ENCODE results near the gene CACNA1G.

CACNA1G gene

DNA sequence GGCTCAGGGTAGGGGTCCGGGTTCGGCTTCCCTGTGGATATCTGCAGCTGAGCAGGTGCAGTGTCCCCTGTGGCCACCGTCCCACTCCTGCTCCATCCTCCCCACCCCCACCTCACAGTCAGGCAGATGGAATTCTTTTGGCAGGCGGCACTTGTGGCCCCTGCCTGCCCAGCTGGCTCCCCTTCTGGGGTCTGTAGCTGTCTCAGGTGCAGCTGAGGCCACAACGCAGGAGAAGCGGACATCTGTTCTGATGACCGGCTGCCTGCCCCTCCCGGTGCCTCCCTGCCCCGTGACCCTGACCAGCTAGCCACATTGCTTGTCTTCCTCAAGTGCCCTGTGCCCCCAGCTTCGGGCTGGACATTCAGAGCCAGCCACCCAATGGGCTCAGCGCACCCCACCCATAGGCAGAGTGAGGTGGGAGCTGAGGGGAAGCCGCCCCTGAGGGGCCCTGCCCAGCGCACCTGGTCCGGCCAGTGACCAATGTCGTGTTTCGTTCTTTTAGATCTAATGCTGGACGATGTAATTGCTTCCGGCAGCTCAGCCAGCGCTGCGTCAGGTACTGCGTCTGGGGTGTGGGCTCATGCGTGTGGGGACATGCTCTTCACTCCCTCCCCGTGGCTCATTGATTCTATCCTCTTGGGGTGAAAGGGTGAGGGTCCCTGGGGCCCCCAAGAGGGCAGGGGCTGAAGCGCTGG is 49.0 kb downstream of the CACNA1G start:
- DNase-seq (ENCODE audit: low spot score): no peak

DNA sequence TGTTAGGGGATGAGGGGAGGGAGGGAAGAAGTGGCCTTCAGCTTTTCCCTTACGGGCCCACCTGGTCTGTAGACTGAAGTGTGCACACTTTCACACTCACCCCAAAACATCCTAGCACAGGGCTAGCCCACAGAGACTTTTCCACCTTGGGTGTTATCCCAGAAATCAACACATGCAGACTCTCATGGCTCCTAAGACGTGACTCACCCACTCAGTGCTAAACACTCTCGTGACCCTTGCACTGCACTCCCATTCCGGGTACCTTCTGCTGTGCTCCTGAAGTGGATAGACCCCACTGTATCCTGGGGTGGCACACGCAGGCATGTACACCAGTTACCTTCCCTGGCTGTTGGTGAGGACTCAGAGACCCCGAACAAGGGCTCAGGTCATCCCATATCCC is 51.1 kb downstream of the CACNA1G start:
- DNase-seq (ENCODE audit: low spot score) (no peak), ATAC-seq (ENCODE audit: low read depth) (no peak)
- Histone ChIP-seq H3K27ac (ENCODE audit: poor library complexity, severe bottlenecking) (no peak overlapping the region), H3K36me3 (ENCODE audit: low read depth) (no peaks in the 10 kb centered on the region), H3K27me3 (ENCODE audit: insufficient read depth, poor library complexity, severe bottlenecking) (no peaks in the 10 kb centered on the region), H3K4me3 (ENCODE audit: severe bottlenecking) (no peak overlapping the region), H3K9me3 (ENCODE audit: severe bottlenecking) (no peaks in the 10 kb centered on the region), H3K4me1 (ENCODE audit: insufficient read depth, poor library complexity, severe bottlenecking) (no peaks in the 10 kb centered on the region)
- TF ChIP-seq, protein P1, sequence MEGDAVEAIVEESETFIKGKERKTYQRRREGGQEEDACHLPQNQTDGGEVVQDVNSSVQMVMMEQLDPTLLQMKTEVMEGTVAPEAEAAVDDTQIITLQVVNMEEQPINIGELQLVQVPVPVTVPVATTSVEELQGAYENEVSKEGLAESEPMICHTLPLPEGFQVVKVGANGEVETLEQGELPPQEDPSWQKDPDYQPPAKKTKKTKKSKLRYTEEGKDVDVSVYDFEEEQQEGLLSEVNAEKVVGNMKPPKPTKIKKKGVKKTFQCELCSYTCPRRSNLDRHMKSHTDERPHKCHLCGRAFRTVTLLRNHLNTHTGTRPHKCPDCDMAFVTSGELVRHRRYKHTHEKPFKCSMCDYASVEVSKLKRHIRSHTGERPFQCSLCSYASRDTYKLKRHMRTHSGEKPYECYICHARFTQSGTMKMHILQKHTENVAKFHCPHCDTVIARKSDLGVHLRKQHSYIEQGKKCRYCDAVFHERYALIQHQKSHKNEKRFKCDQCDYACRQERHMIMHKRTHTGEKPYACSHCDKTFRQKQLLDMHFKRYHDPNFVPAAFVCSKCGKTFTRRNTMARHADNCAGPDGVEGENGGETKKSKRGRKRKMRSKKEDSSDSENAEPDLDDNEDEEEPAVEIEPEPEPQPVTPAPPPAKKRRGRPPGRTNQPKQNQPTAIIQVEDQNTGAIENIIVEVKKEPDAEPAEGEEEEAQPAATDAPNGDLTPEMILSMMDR (IDR thresholded peaks at IDR 0.05; ENCODE audit: poor library complexity, severe bottlenecking): no peak

More for the DNA sequence above, 49.0 kb downstream of the CACNA1G start:
- no peaks in the 10 kb centered on the region for H3K36me3 ChIP-seq (ENCODE audit: low read depth)
- H3K4me3 ChIP-seq (ENCODE audit: severe bottlenecking): no peak overlapping the region
- ATAC-seq (ENCODE audit: low read depth): no peak
- H3K9me3 ChIP-seq (ENCODE audit: severe bottlenecking): no peaks in the 10 kb centered on the region
- no peak overlapping the region for H3K27ac ChIP-seq (ENCODE audit: poor library complexity, severe bottlenecking)
- TF ChIP-seq, protein P1 (IDR thresholded peaks at IDR 0.05; ENCODE audit: poor library complexity, severe bottlenecking): no peak
- H3K27me3 ChIP-seq (ENCODE audit: insufficient read depth, poor library complexity, severe bottlenecking): no peaks in the 10 kb centered on the region
- no peaks in the 10 kb centered on the region for H3K4me1 ChIP-seq (ENCODE audit: insufficient read depth, poor library complexity, severe bottlenecking)

DNA sequence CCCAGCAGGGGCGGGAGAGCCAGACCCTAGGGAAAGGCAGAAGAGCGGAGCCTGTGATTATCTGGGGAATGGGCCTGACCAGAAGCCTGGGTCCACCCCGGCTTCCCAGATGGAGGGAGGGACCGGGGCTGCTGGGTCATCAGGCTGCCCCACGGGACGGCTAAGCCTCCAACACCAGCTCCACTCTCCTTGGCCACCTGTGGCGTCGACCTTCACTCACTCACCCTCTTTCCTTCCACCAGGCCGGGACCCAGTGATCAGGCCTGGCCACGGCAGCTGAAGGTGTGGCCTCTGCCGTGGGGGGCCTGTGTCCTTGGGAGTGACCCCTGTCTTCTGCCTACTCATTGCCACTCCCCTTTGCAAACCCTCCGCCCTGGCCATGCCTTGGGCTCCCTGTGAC is 51.8 kb downstream of the CACNA1G start:
- no peaks in the 10 kb centered on the region for H3K4me1 ChIP-seq (ENCODE audit: insufficient read depth, poor library complexity, severe bottlenecking)
- no peaks in the 10 kb centered on the region for H3K27me3 ChIP-seq (ENCODE audit: insufficient read depth, poor library complexity, severe bottlenecking)
- no peak overlapping the region for H3K27ac ChIP-seq (ENCODE audit: poor library complexity, severe bottlenecking)
- no peaks in the 10 kb centered on the region for H3K36me3 ChIP-seq (ENCODE audit: low read depth)
- ATAC-seq (ENCODE audit: low read depth) (no peak), DNase-seq (ENCODE audit: low spot score) (no peak)
- no peaks in the 10 kb centered on the region for H3K9me3 ChIP-seq (ENCODE audit: severe bottlenecking)
- TF ChIP-seq, protein P1 (IDR thresholded peaks at IDR 0.05; ENCODE audit: poor library complexity, severe bottlenecking): no peak
- H3K4me3 ChIP-seq (ENCODE audit: severe bottlenecking): no peak overlapping the region

DNA sequence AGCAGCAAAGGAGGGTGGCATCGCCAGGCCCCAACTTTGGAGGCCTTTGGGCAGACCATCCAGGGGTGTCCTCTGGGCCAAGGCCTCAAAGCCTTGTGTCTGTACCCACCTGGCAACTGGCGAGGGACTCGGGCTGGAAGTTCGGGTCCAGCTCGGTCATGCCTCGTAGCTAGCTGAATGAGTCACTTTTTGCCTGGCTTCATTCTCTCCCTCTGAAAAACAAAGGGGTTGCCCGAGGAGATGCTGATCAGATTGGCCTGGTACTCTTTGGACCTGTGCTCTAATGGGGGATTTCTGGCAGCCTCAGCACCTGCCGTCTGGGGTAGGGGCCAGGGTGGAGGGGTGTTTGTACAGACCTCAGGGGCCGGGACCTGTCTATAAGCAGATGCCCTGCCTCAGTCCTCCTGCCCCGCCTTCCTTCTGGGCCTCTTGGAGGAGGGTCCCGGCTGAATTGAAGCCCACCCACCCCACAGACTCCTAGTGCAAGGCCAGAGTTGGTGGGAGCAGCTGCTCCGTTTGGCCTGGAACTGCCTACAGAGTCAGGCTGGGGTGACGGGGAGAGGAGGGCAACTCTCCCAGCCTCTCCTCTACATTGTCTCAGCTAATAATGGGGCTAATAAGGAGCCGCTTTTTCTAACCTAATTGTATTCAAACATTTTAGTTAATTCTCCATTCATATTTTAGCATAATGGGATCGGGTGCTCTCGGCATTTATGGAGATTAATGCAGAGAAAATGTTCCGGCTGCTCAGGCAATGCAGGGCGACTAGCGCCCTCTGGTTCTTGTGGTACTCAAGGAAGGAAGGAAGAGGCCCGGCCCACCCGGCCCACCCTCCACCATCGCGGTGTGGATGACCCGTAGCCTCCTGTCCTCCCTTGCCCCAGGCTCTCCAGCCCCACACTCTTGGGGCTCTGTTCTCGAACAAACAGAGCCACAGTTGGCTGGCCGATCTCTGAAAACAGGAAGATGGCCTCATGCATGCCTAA is 52.8 kb downstream of the CACNA1G start:
- H3K27me3 ChIP-seq (ENCODE audit: insufficient read depth, poor library complexity, severe bottlenecking): no peaks in the 10 kb centered on the region
- H3K4me1 ChIP-seq (ENCODE audit: insufficient read depth, poor library complexity, severe bottlenecking): no peaks in the 10 kb centered on the region
- peak; percentile 23; the same call in 1 of the 3 replicates for ATAC-seq (ENCODE audit: low read depth)
- TF ChIP-seq, protein P1 (IDR thresholded peaks at IDR 0.05; ENCODE audit: poor library complexity, severe bottlenecking): no peak
- no peak for DNase-seq (ENCODE audit: low spot score)
- no peak overlapping the region for H3K27ac ChIP-seq (ENCODE audit: poor library complexity, severe bottlenecking)
- no peaks in the 10 kb centered on the region for H3K36me3 ChIP-seq (ENCODE audit: low read depth)
- no peak overlapping the region for H3K4me3 ChIP-seq (ENCODE audit: severe bottlenecking)
- H3K9me3 ChIP-seq (ENCODE audit: severe bottlenecking): no peaks in the 10 kb centered on the region

Measured in RWPE2 (cell line).